HCT116 (cell line): Measurements from ENCODE around the gene PDGFD. TPM values are rescaled to one million over a fixed set of nuclear protein-coding genes. Genes with fewer than 3 reads are reported as not detected.

Experiments used
- ATAC-seq: fragments of 200-7000 bp; cut with Tn5 transposase; 2 replicates; pipeline ENCODE4 v1.9.1; 2020; ENCODE audit warnings: mild to moderate bottlenecking, moderate library complexity
- BruUV-seq: library from RNA; stranded (reverse); fragments of 400-500 nt; replicated peaks from 2 replicates; lab custom pipeline; 2021; lab: Mats Ljungman, UMichigan
- CTCF ChIA-PET: fragments of 300-600 bp; sonication (Branson Sonifier 250); formaldehyde crosslinking; loops from one replicate; lab custom pipeline; 2021; ENCODE audit warnings: antibody characterized with exemption; lab: Charles Lee
- POLR2A ChIA-PET: fragments of 300-600, 350-600 bp; sonication (Branson Sonifier 250); formaldehyde crosslinking; loops from one replicate; lab custom pipeline; 2021; ENCODE audit warnings: antibody characterized with exemption; lab: Charles Lee
- RAD21 ChIA-PET, 2 experiments: fragments of 300-600 bp; sonication (Branson Sonifier 250); formaldehyde crosslinking; loops; one replicate each; lab custom pipeline; 2023; ENCODE audit warnings: low total read pairs in 2 of 2; ENCODE audit not compliant: uncharacterized antibody in 2 of 2, unreplicated experiment in 2 of 2, low non-redundant PET in 1 of 2; lab: Charles Lee
- DNase-seq: peaks from one replicate; pipeline ENCODE4 v3.0.0-alpha.2; 2010; ENCODE audit warnings: low read depth, low spot score
- H2AFZ ChIP-seq: fragments of 200-600 bp; shearing (Covaris generic), sonication (generic); 2 replicates; pipeline ENCODE4 v1.6.1; 2017; ENCODE audit warnings: low read depth, mixed run types, mixed read lengths, antibody characterized with exemption, low read length; ENCODE audit not compliant: poor library complexity, severe bottlenecking
- H3K27ac ChIP-seq: 2 replicates; pipeline ENCODE4 v1.5.1; 2012; ENCODE audit warnings: low read depth, low read length
- H3K27me3 ChIP-seq: fragments of 200-600 bp; sonication (generic); 2 replicates; pipeline ENCODE4 v1.6.1; 2016; ENCODE audit warnings: mixed run types, low read length, mixed read lengths; ENCODE audit not compliant: insufficient read depth
- H3K36me3 ChIP-seq, 2 experiments: fragments of 200-500 bp in 1 of 2; fragments of 200-600 bp in 1 of 2; sonication (Bioruptor generic) in 1 of 2; sonication (generic) in 1 of 2; 2 replicates each; pipeline versions ENCODE4 v1.5.1 to v1.6.1; 2014 to 2016; ENCODE audit warnings: low read length in 2 of 2, inconsistent platforms in 1 of 2, mixed read lengths in 1 of 2, mixed run types in 1 of 2; ENCODE audit not compliant: insufficient read depth in 2 of 2, control insufficient read depth in 1 of 2
- H3K4me1 ChIP-seq, 2 experiments: fragments of 200-600 bp in 1 of 2; sonication (generic) in 1 of 2; 2 replicates each; pipeline versions ENCODE4 v1.5.1 to v1.6.1; 2012 to 2017; ENCODE audit warnings: low read length in 2 of 2, inconsistent platforms in 1 of 2, mild to moderate bottlenecking in 1 of 2, mixed read lengths in 1 of 2, mixed run types in 1 of 2, moderate library complexity in 1 of 2; ENCODE audit not compliant: insufficient read depth in 2 of 2, control insufficient read depth in 1 of 2
- H3K4me2 ChIP-seq: fragments of 200-600 bp; sonication (generic); 2 replicates; pipeline ENCODE4 v1.6.1; 2017; ENCODE audit warnings: mixed run types, low read length, mixed read lengths
- H3K4me3 ChIP-seq, 2 experiments: fragments of 200-600 bp in 1 of 2; sonication (generic) in 1 of 2; replicated peaks in 1 of 2; 2 replicates each; pipeline ENCODE4 v1.5.1; 2011 to 2016; ENCODE audit warnings: low read length in 2 of 2, control low read depth in 1 of 2, low read depth in 1 of 2, mild to moderate bottlenecking in 1 of 2, mixed read lengths in 1 of 2, mixed run types in 1 of 2
- H3K79me2 ChIP-seq: fragments of 200-600 bp; sonication (generic); 2 replicates; pipeline ENCODE4 v1.6.1; 2017; ENCODE audit warnings: mild to moderate bottlenecking, mixed run types, low read length, moderate library complexity, mixed read lengths; ENCODE audit not compliant: insufficient read depth
- H3K9ac ChIP-seq: fragments of 200-600 bp; sonication (generic); 2 replicates; pipeline ENCODE4 v1.6.1; 2016; ENCODE audit warnings: low read length, mixed read lengths
- H3K9me2 ChIP-seq: fragments of 200-600 bp; sonication (generic), shearing (Covaris generic); 2 replicates; pipeline ENCODE4 v1.6.1; 2017; ENCODE audit warnings: mixed run types, mild to moderate bottlenecking, moderate library complexity; ENCODE audit not compliant: insufficient read depth
- H3K9me3 ChIP-seq, 2 experiments: fragments of 200-500 bp in 1 of 2; fragments of 200-600 bp in 1 of 2; sonication (Bioruptor generic) in 1 of 2; sonication (generic) in 1 of 2; 2 replicates each; pipeline ENCODE4 v1.6.1; 2014 to 2017; ENCODE audit warnings: low read length in 2 of 2, mixed read lengths in 2 of 2, inconsistent platforms in 1 of 2, low read depth in 1 of 2, mild to moderate bottlenecking in 1 of 2, mixed run types in 1 of 2, moderate library complexity in 1 of 2; ENCODE audit not compliant: control insufficient read depth in 1 of 2, insufficient read depth in 1 of 2
- H4K20me1 ChIP-seq: fragments of 200-600 bp; sonication (generic), shearing (Covaris generic); 2 replicates; pipeline ENCODE4 v1.6.1; 2017; ENCODE audit warnings: mixed run types, mild to moderate bottlenecking, moderate library complexity; ENCODE audit not compliant: insufficient read depth
- CBX3 ChIP-seq: IDR thresholded peaks from 2 replicates; pipeline ENCODE4 v1.6.1; 2012; ENCODE audit warnings: low read depth
- CEBPB ChIP-seq: IDR thresholded peaks from 2 replicates; pipeline ENCODE4 v1.6.1; 2012; ENCODE audit warnings: low read depth
- EZH2 ChIP-seq: fragments of 200-600 bp; sonication (generic); IDR thresholded peaks from 2 replicates; pipeline ENCODE4 v1.6.1; 2017; ENCODE audit warnings: antibody characterized with exemption, mixed run types
- JUND ChIP-seq: IDR thresholded peaks from 2 replicates; pipeline ENCODE4 v1.6.1; 2012
- POLR2A ChIP-seq: IDR thresholded peaks from 2 replicates; pipeline ENCODE4 v1.7.0; 2011; ENCODE audit warnings: borderline replicate concordance; ENCODE audit not compliant: insufficient read depth, insufficient read length; ENCODE audit errors: extremely low read depth
- RAD21 ChIP-seq: IDR thresholded peaks from 2 replicates; pipeline ENCODE4 v1.6.1; 2012; ENCODE audit warnings: low read depth, mild to moderate bottlenecking
- REST ChIP-seq: IDR thresholded peaks from 2 replicates; pipeline ENCODE4 v1.6.1; 2012; ENCODE audit warnings: low read depth
- SP1 ChIP-seq: IDR thresholded peaks from 2 replicates; pipeline ENCODE4 v1.6.1; 2012; ENCODE audit warnings: low read depth
- SRF ChIP-seq: IDR thresholded peaks from 2 replicates; pipeline ENCODE4 v1.6.1; 2012; ENCODE audit warnings: low read depth
- YY1 ChIP-seq: IDR thresholded peaks from 2 replicates; pipeline ENCODE4 v1.6.1; 2011; ENCODE audit warnings: low read length, low read depth, moderate library complexity, mild to moderate bottlenecking; ENCODE audit not compliant: insufficient replicate concordance; ENCODE audit errors: extremely low read depth
- ZFX ChIP-seq: fragments of 450-650 bp; IDR thresholded peaks from 2 replicates; pipeline ENCODE4 v1.6.1; 2017
- ZNF274 ChIP-seq: fragments of 200-500 bp; sonication (Bioruptor generic); IDR thresholded peaks from 2 replicates; pipeline ENCODE4 v1.6.1; 2014; ENCODE audit warnings: mild to moderate bottlenecking, low read depth, low read length, inconsistent platforms
- intact Hi-C: fragments of 100-400 bp; cut with micrococcal nuclease; formaldehyde crosslinking; loops from 2 replicates; pipeline ENCODE4 v1.10.0; 2022
- total RNA-seq: library from RNA; stranded (reverse); gene quantifications from one replicate; pipeline ENCODE4 v1.2.1, GENCODE V29; 2021; ENCODE audit not compliant: unreplicated experiment

Gene PDGFD
- total RNA-seq, 1 experiment from 2014 or later: 0.34 TPM

DNA sequence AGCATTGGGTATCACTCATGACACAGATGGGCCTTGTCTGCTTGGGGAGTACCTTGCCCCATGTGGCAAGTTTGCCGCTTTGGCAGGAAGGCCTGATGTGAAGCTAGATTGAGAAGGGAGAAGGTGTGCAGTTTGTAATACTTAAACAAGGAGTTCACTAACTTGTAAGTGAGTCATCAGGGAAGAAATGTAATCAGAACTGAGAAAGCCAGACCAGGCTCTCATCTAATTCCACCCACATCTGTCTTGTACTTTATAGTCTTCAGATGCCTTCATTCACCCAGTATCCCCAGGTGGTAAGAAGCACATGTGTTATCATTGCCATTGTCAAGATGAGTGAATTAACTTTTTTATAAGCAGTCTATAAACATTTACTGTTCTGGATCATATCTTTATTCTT lies 243.5 kb downstream of the PDGFD start:
- H3K27me3 ChIP-seq: no peaks in the 10 kb centered on the region
- no peaks in the 10 kb centered on the region for H3K79me2 ChIP-seq
- no peak overlapping the region for H2AFZ ChIP-seq
- no peaks in the 10 kb centered on the region for H3K9me2 ChIP-seq
- H3K4me3 ChIP-seq: no peak overlapping the region
- TF ChIP-seq ZFX: no peak
- TF ChIP-seq ZNF274: no peak
- no peak for TF ChIP-seq JUND
- TF ChIP-seq CBX3: no peak
- no peak for TF ChIP-seq YY1
- no peak for TF ChIP-seq RAD21
- no peak for TF ChIP-seq CEBPB
- TF ChIP-seq SRF: no peak
- no peak for TF ChIP-seq POLR2A
- no peak for TF ChIP-seq REST
- no peak for TF ChIP-seq EZH2
- no peak for TF ChIP-seq SP1
- H3K4me2 ChIP-seq: no peak overlapping the region
- H3K9ac ChIP-seq: no peak overlapping the region
- POLR2A ChIA-PET: no interaction called here
- intact Hi-C loops: no loop called here
- CTCF ChIA-PET: interaction anchor here (1.0 to 2.1 kb wide), 1 partner anchor 238 kb away, joined by 6 to 7 read pairs; no protein-coding TSS in a partner anchor
- RAD21 ChIA-PET: interaction anchor here in 1 of 2 experiments (1.1 kb wide), 1 partner anchor 238 kb away, joined by 3 read pairs; no protein-coding TSS in a partner anchor
- DNase-seq (no peak), ATAC-seq (no peak)
- H3K27ac ChIP-seq: no peak overlapping the region
- H4K20me1 ChIP-seq: no peaks in the 10 kb centered on the region
- peaks cover 3 to 13% of the 10 kb centered on the region in 2 experiments; a peak in 3 of 4 replicates for H3K4me1 ChIP-seq
- BruUV-seq: no TSS peak
- no peaks in the 10 kb centered on the region for H3K9me3 ChIP-seq
- no peaks in the 10 kb centered on the region for H3K36me3 ChIP-seq
